ENCODE results near the gene TMEM269. TPM values are rescaled to one million over a fixed set of nuclear protein-coding genes. Genes with fewer than 3 reads are reported as not detected.

The TMEM269 gene
- total RNA-seq, 1 experiment from 2014 or later: 1.7 TPM

GRCh38 chr1:42769811-42770210, 15.0 kb upstream of the TMEM269 start:
- ChIA-PET CTCF (no interaction called here), POLR2A (ENCODE audit: low non-redundant PET) (no interaction called here)
- H3K9me3 ChIP-seq (ENCODE audit: low read depth, low read length, poor library complexity, severe bottlenecking): no peaks in the 10 kb centered on the region
- intact Hi-C loops (cut with micrococcal nuclease; ENCODE audit: unreplicated experiment): loop anchor here (10.0 kb wide), 1 partner anchor 155 kb away; no protein-coding TSS in a partner anchor
- peaks cover 11% of the 10 kb centered on the region for H3K36me3 ChIP-seq (ENCODE audit: insufficient read depth, low read length, poor library complexity, severe bottlenecking)
- peaks cover 12% of the 10 kb centered on the region for H3K4me1 ChIP-seq (ENCODE audit: insufficient read depth, low read length, poor library complexity, severe bottlenecking)
- no peak overlapping the region for H3K27ac ChIP-seq (ENCODE audit: low read depth, low read length, poor library complexity, severe bottlenecking)
- BruUV-seq (replicated peaks): no TSS peak
- H3K27me3 ChIP-seq (replicated peaks; ENCODE audit: insufficient read depth, low read depth, low read length, poor library complexity): no peaks in the 10 kb centered on the region
- no peak overlapping the region for H3K4me3 ChIP-seq (ENCODE audit: low read depth, low read length, poor library complexity, severe bottlenecking)
- TF ChIP-seq CTCF (conservative IDR thresholded peaks at IDR 0.05; ENCODE audit: low read depth, low read length): no peak
- TF ChIP-seq EZH2 (IDR thresholded peaks at IDR 0.05; ENCODE audit: borderline replicate concordance, low read depth, low read length, poor library complexity, severe bottlenecking): no peak
- no peak for DNase-seq (ENCODE audit: low spot score)

GRCh38 chr1:42773420-42773819, 11.4 kb upstream of the TMEM269 start:
- no peak overlapping the region for H3K4me3 ChIP-seq (ENCODE audit: low read depth, low read length, poor library complexity, severe bottlenecking)
- intact Hi-C loops (cut with micrococcal nuclease; ENCODE audit: unreplicated experiment): loop anchor here (10.0 kb wide), 1 partner anchor 151 kb away; no protein-coding TSS in a partner anchor
- DNase-seq (ENCODE audit: low spot score): no peak
- H3K9me3 ChIP-seq (ENCODE audit: low read depth, low read length, poor library complexity, severe bottlenecking): no peaks in the 10 kb centered on the region
- no peak overlapping the region for H3K27ac ChIP-seq (ENCODE audit: low read depth, low read length, poor library complexity, severe bottlenecking)
- peaks cover 43% of the 10 kb centered on the region for H3K36me3 ChIP-seq (ENCODE audit: insufficient read depth, low read length, poor library complexity, severe bottlenecking)
- CTCF ChIA-PET: no interaction called here
- H3K27me3 ChIP-seq (replicated peaks; ENCODE audit: insufficient read depth, low read depth, low read length, poor library complexity): no peaks in the 10 kb centered on the region
- peaks cover 2% of the 10 kb centered on the region for H3K4me1 ChIP-seq (ENCODE audit: insufficient read depth, low read length, poor library complexity, severe bottlenecking)
- no peak for TF ChIP-seq CTCF (conservative IDR thresholded peaks at IDR 0.05; ENCODE audit: low read depth, low read length)
- no peak for TF ChIP-seq EZH2 (IDR thresholded peaks at IDR 0.05; ENCODE audit: borderline replicate concordance, low read depth, low read length, poor library complexity, severe bottlenecking)
- no TSS peak for BruUV-seq (replicated peaks)
- POLR2A ChIA-PET (ENCODE audit: low non-redundant PET): no interaction called here

- no peak for DNase-seq (ENCODE audit: low spot score)
- H3K27ac ChIP-seq (ENCODE audit: low read depth, low read length, poor library complexity, severe bottlenecking): no peak overlapping the region
- H3K27me3 ChIP-seq (replicated peaks; ENCODE audit: insufficient read depth, low read depth, low read length, poor library complexity): no peaks in the 10 kb centered on the region
- ChIA-PET POLR2A (ENCODE audit: low non-redundant PET) (no interaction called here), CTCF (no interaction called here)
- H3K36me3 ChIP-seq (ENCODE audit: insufficient read depth, low read length, poor library complexity, severe bottlenecking): peaks cover 46% of the 10 kb centered on the region
- TF ChIP-seq EZH2 (IDR thresholded peaks at IDR 0.05; ENCODE audit: borderline replicate concordance, low read depth, low read length, poor library complexity, severe bottlenecking) (no peak), CTCF (conservative IDR thresholded peaks at IDR 0.05; ENCODE audit: low read depth, low read length) (no peak)
- H3K9me3 ChIP-seq (ENCODE audit: low read depth, low read length, poor library complexity, severe bottlenecking): no peaks in the 10 kb centered on the region
- BruUV-seq (replicated peaks): no TSS peak
- no peak overlapping the region for H3K4me3 ChIP-seq (ENCODE audit: low read depth, low read length, poor library complexity, severe bottlenecking)
- intact Hi-C loops (cut with micrococcal nuclease; ENCODE audit: unreplicated experiment): loop anchor here (10.0 kb wide), 1 partner anchor 150 kb away; no protein-coding TSS in a partner anchor
- no peaks in the 10 kb centered on the region for H3K4me1 ChIP-seq (ENCODE audit: insufficient read depth, low read length, poor library complexity, severe bottlenecking)
Measured at GRCh38 chr1:42774928-42775526, 9.8 kb upstream of the TMEM269 start.

Measured in A673 (cell line).